GM12865 (cell line): ENCODE measurements around the gene PARP15.
A peak's percentile ranks its signal among the peaks of the same experiment; 100 is the strongest.

Experiments used
- DNase-seq: peaks from one replicate; pipeline ENCODE4 v3.0.0; 2010; ENCODE audit warnings: low read depth
- H3K4me3 ChIP-seq: 2 replicates; pipeline ENCODE4 v1.5.1; 2011; ENCODE audit warnings: mild to moderate bottlenecking, low read depth, low read length, control low read depth
- CTCF ChIP-seq: IDR thresholded peaks from 2 replicates; pipeline ENCODE4 v1.5.1; 2011; ENCODE audit warnings: low read length, control low read depth, low read depth, inconsistent platforms; ENCODE audit not compliant: insufficient read depth; ENCODE audit errors: missing control alignments

Gene PARP15

GRCh38 chr3:122674339-122674738 is 96.9 kb downstream of the PARP15 start:
- DNase-seq, result no peak
- TF ChIP-seq CTCF, result no peak
- H3K4me3 ChIP-seq, result no peak overlapping the region

- no peak for TF ChIP-seq CTCF
- DNase-seq, result no peak
- no peak overlapping the region for H3K4me3 ChIP-seq
These were observed 99.3 kb downstream of the PARP15 start for GRCh38 chr3:122676759-122677158.

GRCh38 chr3:122677216-122677615 is 99.8 kb downstream of the PARP15 start:
- TF ChIP-seq CTCF, result no peak
- no peak for DNase-seq
- H3K4me3 ChIP-seq, result no peak overlapping the region

- H3K4me3 ChIP-seq, result no peak overlapping the region
- no peak for TF ChIP-seq CTCF
- DNase-seq, result no peak
These were observed 101.1 kb downstream of the PARP15 start for GRCh38 chr3:122678506-122678905.

- peak; percentile 75 for TF ChIP-seq CTCF
- DNase-seq, result peak; percentile 91
- H3K4me3 ChIP-seq, result peak overlapping the region; percentile 64
These were observed 101.8 kb downstream of the PARP15 start for GRCh38 chr3:122679085-122679881.

GRCh38 chr3:122679882-122680474 is 102.5 kb downstream of the PARP15 start:
- no peak for TF ChIP-seq CTCF
- DNase-seq, result peak; percentile 43
- H3K4me3 ChIP-seq, result peak overlapping the region; percentile 64
